ENCODE measurements around the gene PHACTR3.

Gene PHACTR3

GRCh38 chr20:59742351-59743095 is 138.2 kb downstream of the PHACTR3 start:
- in situ Hi-C loops (cut with HindIII; ENCODE audit: low sequenced_read_pairs) = no loop called here
- no peak overlapping the region for H3K4me3 ChIP-seq (ENCODE audit: low read depth, low read length)
- TF ChIP-seq, protein P1, sequence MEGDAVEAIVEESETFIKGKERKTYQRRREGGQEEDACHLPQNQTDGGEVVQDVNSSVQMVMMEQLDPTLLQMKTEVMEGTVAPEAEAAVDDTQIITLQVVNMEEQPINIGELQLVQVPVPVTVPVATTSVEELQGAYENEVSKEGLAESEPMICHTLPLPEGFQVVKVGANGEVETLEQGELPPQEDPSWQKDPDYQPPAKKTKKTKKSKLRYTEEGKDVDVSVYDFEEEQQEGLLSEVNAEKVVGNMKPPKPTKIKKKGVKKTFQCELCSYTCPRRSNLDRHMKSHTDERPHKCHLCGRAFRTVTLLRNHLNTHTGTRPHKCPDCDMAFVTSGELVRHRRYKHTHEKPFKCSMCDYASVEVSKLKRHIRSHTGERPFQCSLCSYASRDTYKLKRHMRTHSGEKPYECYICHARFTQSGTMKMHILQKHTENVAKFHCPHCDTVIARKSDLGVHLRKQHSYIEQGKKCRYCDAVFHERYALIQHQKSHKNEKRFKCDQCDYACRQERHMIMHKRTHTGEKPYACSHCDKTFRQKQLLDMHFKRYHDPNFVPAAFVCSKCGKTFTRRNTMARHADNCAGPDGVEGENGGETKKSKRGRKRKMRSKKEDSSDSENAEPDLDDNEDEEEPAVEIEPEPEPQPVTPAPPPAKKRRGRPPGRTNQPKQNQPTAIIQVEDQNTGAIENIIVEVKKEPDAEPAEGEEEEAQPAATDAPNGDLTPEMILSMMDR (IDR thresholded peaks at IDR 0.05; ENCODE audit: low read depth, low read length, missing control alignments) = no peak
- no peak for DNase-seq (ENCODE audit: low read depth)

- in situ Hi-C loops (cut with HindIII; ENCODE audit: low sequenced_read_pairs) = no loop called here
- H3K4me3 ChIP-seq (ENCODE audit: low read depth, low read length) = no peak overlapping the region
- TF ChIP-seq, protein P1 (IDR thresholded peaks at IDR 0.05; ENCODE audit: low read depth, low read length, missing control alignments) = no peak
- DNase-seq (ENCODE audit: low read depth) = no peak
Measured at GRCh38 chr20:59743308-59743707, 139.0 kb downstream of the PHACTR3 start.

DNA sequence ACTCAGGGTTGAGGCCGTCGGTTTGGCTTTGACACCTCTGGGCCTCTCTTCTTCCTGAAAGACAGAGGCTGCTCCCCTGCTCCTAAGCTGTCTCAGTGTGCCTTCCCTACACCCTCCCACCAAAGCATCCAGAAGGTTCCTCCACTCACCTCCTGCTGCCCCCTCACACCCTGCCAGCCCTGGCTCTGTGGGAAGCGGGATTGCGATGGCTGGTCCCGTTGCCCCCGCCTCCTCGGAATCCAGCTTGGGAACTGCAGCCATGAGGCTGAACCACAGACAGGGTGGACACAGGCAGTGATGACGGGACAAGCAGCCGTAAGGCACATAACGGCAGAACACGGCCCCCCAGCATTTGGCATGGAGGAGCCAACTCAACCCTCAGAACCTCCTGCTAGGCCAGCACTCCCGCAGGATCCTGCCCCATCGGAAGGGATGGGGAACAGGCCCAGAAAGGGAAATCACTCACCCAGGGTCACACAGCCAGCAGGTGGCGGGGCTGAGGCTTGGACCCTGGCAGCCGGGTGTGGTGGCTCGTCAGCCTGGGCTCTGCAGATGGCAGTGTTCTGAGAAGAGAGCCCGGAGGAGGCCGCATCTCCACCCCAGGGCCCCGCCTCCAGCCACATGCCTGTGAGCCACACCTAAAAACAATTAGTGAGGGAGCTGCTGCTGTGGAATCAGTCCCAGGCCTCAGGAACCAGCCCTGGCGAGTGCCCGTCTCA is 139.6 kb downstream of the PHACTR3 start:
- no peak for DNase-seq (ENCODE audit: low read depth)
- H3K4me3 ChIP-seq (ENCODE audit: low read depth, low read length) = no peak overlapping the region
- TF ChIP-seq, protein P1 (IDR thresholded peaks at IDR 0.05; ENCODE audit: low read depth, low read length, missing control alignments) = no peak
- in situ Hi-C loops (cut with HindIII; ENCODE audit: low sequenced_read_pairs) = no loop called here

DNA sequence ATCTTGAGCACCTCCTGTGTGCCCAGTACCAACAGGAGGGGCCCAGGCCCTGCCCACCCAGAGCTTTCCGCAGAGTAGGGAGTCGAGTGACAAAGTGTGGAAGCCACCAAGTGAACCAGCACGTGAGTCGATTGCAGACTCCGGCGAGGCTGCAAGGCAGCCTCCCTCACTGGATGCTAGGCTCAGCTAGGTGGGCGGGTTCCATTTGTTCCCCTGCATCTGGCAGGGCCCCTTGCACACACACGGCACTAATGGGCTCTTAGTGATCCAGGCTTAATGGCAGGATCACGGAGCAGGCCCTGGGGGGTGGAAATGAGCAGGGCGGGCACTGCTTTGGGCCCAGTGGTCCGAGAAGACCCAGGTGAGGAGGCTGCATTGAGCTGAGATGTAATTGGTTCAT is 140.4 kb downstream of the PHACTR3 start:
- no peak for DNase-seq (ENCODE audit: low read depth)
- TF ChIP-seq, protein P1 (IDR thresholded peaks at IDR 0.05; ENCODE audit: low read depth, low read length, missing control alignments) = no peak
- H3K4me3 ChIP-seq (ENCODE audit: low read depth, low read length) = no peak overlapping the region
- in situ Hi-C loops (cut with HindIII; ENCODE audit: low sequenced_read_pairs) = no loop called here

DNA sequence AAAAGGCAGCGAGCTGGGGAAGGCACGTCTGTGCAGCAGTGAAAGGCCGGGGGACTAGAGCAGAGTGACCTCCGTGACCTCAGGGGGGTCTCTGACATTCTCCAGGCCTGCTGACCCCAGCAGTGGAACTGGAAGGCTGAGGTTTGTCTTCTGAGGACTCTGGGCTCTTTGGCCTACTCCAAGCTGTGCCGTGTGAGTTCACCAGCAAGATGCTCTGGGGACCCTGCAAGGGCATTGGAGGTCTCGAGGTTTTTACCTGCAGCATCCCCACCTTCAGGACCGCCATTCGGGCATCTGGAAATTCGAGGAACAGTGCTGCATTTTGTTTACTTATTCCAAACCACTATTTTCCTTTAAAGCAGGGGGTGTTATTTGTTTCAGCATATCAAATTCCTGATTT is 140.9 kb downstream of the PHACTR3 start:
- TF ChIP-seq, protein P1 (IDR thresholded peaks at IDR 0.05; ENCODE audit: low read depth, low read length, missing control alignments) = no peak
- H3K4me3 ChIP-seq (ENCODE audit: low read depth, low read length) = no peak overlapping the region
- no peak for DNase-seq (ENCODE audit: low read depth)
- in situ Hi-C loops (cut with HindIII; ENCODE audit: low sequenced_read_pairs) = no loop called here

GRCh38 chr20:59745716-59746115 is 141.4 kb downstream of the PHACTR3 start:
- in situ Hi-C loops (cut with HindIII; ENCODE audit: low sequenced_read_pairs) = no loop called here
- H3K4me3 ChIP-seq (ENCODE audit: low read depth, low read length) = no peak overlapping the region
- TF ChIP-seq, protein P1 (IDR thresholded peaks at IDR 0.05; ENCODE audit: low read depth, low read length, missing control alignments) = no peak
- no peak for DNase-seq (ENCODE audit: low read depth)
